GM12874 (cell line): Measurements from ENCODE around the gene KLHL14.

ENCODE experiments used
- TF ChIP-seq, protein P1 (sequence below): IDR thresholded peaks from 2 replicates; pipeline ENCODE4 v1.5.1; 2011; ENCODE audit warnings: low read depth, mild to moderate bottlenecking, control low read depth, low read length, moderate library complexity; ENCODE audit not compliant: insufficient read depth

The KLHL14 gene

DNA sequence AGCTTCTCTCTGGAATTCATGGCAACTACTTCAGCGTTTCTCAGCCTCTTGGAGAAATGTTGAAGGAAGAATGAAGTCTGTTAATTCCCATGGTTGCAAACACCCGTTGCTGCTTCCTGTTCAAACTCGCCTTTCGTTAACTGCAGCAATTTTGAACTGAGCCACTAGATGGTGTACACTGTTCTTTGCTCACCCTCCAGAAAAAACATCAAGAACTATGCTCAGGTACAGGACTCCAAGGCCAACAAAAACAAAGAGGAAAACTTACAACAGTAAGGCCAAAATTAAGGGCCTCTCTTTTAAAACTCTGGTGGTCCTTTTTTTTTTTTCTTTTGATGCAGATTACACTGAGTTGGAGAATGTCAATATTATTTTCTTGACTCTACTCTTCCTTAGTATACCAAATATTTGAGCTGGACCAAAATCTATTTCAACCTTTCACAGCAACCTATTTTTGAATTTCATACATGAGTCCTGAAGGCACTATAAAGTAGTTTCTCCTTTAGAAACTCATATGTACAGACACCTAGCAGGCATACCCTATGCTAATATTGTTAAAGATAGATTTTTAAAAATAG, 58.2 kb downstream of the KLHL14 start:
- TF ChIP-seq, protein P1, sequence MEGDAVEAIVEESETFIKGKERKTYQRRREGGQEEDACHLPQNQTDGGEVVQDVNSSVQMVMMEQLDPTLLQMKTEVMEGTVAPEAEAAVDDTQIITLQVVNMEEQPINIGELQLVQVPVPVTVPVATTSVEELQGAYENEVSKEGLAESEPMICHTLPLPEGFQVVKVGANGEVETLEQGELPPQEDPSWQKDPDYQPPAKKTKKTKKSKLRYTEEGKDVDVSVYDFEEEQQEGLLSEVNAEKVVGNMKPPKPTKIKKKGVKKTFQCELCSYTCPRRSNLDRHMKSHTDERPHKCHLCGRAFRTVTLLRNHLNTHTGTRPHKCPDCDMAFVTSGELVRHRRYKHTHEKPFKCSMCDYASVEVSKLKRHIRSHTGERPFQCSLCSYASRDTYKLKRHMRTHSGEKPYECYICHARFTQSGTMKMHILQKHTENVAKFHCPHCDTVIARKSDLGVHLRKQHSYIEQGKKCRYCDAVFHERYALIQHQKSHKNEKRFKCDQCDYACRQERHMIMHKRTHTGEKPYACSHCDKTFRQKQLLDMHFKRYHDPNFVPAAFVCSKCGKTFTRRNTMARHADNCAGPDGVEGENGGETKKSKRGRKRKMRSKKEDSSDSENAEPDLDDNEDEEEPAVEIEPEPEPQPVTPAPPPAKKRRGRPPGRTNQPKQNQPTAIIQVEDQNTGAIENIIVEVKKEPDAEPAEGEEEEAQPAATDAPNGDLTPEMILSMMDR: peak; percentile 71

- TF ChIP-seq, protein P1: no peak
Measured at GRCh38 chr18:32712860-32713259, 60.0 kb downstream of the KLHL14 start.

- TF ChIP-seq, protein P1: no peak
Measured at GRCh38 chr18:32711862-32712261, 61.0 kb downstream of the KLHL14 start.

GRCh38 chr18:32707586-32707985, 65.2 kb downstream of the KLHL14 start:
- TF ChIP-seq, protein P1: no peak

DNA sequence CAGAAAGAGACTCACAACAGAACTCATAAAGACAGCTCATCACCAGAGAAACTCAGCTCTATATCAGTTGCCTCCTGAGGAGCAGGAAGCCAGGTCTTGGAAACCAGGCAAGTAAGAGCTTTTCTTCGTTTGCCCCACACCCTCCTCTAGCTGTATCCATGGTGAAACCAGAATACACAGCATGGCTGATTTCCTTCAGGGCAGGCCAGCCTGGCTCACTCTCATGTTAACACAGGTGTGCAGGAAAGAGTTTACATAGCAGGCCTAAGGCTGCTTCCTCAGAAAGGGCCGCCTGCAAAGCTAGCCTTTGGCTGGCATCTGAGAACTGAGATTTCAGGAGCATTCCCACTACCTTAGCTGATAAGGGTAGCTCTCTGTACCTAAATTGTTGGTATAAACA, 65.7 kb downstream of the KLHL14 start:
- TF ChIP-seq, protein P1: no peak

GRCh38 chr18:32701313-32701712, 71.5 kb downstream of the KLHL14 start:
- TF ChIP-seq, protein P1: no peak

- TF ChIP-seq, protein P1: no peak
Measured at GRCh38 chr18:32698153-32698552, 74.7 kb downstream of the KLHL14 start.
